Neural progenitor cell (in vitro differentiated cells): ENCODE results near the gene TLNRD1.

Experiments used
- CTCF ChIP-seq: fragments of 200-600 bp; sonication (generic); IDR thresholded peaks from 2 replicates; pipeline ENCODE4 v1.5.1; 2017; ENCODE audit warnings: antibody characterized with exemption, mild to moderate bottlenecking
- EZH2 ChIP-seq: fragments of 200-600 bp; sonication (generic); IDR thresholded peaks from 2 replicates; pipeline ENCODE4 v1.6.1; 2017; ENCODE audit warnings: antibody characterized with exemption, mild to moderate bottlenecking, moderate library complexity

GRCh38 chr15:80958818-80959495, 41.8 kb upstream of the TLNRD1 start:
- TF ChIP-seq CTCF: no peak
- no peak for TF ChIP-seq EZH2
